ENCODE results near the gene TTLL9.
A peak's percentile ranks its signal among the peaks of the same experiment; 100 is the strongest.

The TTLL9 gene

GRCh38 chr20:31859266-31859997, 11.0 kb upstream of the TTLL9 start:
- DNase-seq = no peak

GRCh38 chr20:31859998-31860380, 10.4 kb upstream of the TTLL9 start:
- no peak for DNase-seq

- DNase-seq = no peak
Observed at GRCh38 chr20:31860390-31861134, 9.9 kb upstream of the TTLL9 start.

- no peak for DNase-seq
Observed at GRCh38 chr20:31861135-31861384, 9.4 kb upstream of the TTLL9 start.

- DNase-seq = peak; percentile 55
Observed at GRCh38 chr20:31861385-31862156, 8.9 kb upstream of the TTLL9 start.

- no peak for DNase-seq
Observed at GRCh38 chr20:31862157-31862470, 8.3 kb upstream of the TTLL9 start.

GRCh38 chr20:31862506-31862905, 7.9 kb upstream of the TTLL9 start:
- DNase-seq = no peak

- no peak for DNase-seq
Observed at GRCh38 chr20:31863296-31864085, 6.9 kb upstream of the TTLL9 start.

GRCh38 chr20:31864521-31865400, 5.7 kb upstream of the TTLL9 start:
- DNase-seq = no peak

- DNase-seq = no peak
Observed at GRCh38 chr20:31866221-31866620, 4.2 kb upstream of the TTLL9 start.

- no peak for DNase-seq
Observed at GRCh38 chr20:31868853-31869672, 1.4 kb upstream of the TTLL9 start.

- no peak for DNase-seq
Observed at GRCh38 chr20:31869673-31869941, 827 bp upstream of the TTLL9 start.

- no peak for DNase-seq
Observed at GRCh38 chr20:31870726-31871617, 538 bp downstream of the TTLL9 start.

- DNase-seq = no peak
Observed at GRCh38 chr20:31871618-31871954, 1.2 kb downstream of the TTLL9 start.

GRCh38 chr20:31872406-31872805, 2.0 kb downstream of the TTLL9 start:
- no peak for DNase-seq

GRCh38 chr20:31875671-31876070, 5.2 kb downstream of the TTLL9 start:
- DNase-seq = no peak

- DNase-seq = no peak
Observed at GRCh38 chr20:31877684-31878083, 7.2 kb downstream of the TTLL9 start.

- peak; percentile 73 for DNase-seq
Observed at GRCh38 chr20:31879143-31879987, 8.9 kb downstream of the TTLL9 start.

- no peak for DNase-seq
Observed at GRCh38 chr20:31881945-31882344, 11.5 kb downstream of the TTLL9 start.

- DNase-seq = no peak
Observed at GRCh38 chr20:31883829-31884228, 13.4 kb downstream of the TTLL9 start.

Data from central memory CD4-positive, alpha-beta T cell (primary cell).